MM.1S (cell line): Measurements from ENCODE around the gene ZNRF1.

ENCODE experiments used
- DNase-seq: peaks from one replicate; pipeline ENCODE4 v3.0.0-alpha.2; 2015
- H2AFZ ChIP-seq: fragments of 300-600 bp; sonication (generic); 2 replicates; pipeline ENCODE4 v1.6.0; 2016; ENCODE audit warnings: antibody characterized with exemption, low read length
- H3F3A ChIP-seq: fragments of 300-600 bp; sonication (generic); 2 replicates; pipeline ENCODE4 v1.6.1; 2016; ENCODE audit warnings: mild to moderate bottlenecking, antibody characterized with exemption, low read length, moderate library complexity, mixed read lengths; ENCODE audit not compliant: insufficient read depth
- H3K27ac ChIP-seq: fragments of 300-600 bp; sonication (generic); 2 replicates; pipeline ENCODE4 v1.5.1; 2016; ENCODE audit warnings: mild to moderate bottlenecking, low read length
- H3K27me3 ChIP-seq: fragments of 300-600 bp; sonication (generic); replicated peaks from 2 replicates; pipeline ENCODE4 v1.6.0; 2016; ENCODE audit warnings: low read length; ENCODE audit not compliant: insufficient read depth
- H3K36me3 ChIP-seq: fragments of 300-600 bp; sonication (generic); replicated peaks from 2 replicates; pipeline ENCODE4 v1.6.1; 2016; ENCODE audit warnings: mild to moderate bottlenecking, low read length, mixed read lengths; ENCODE audit not compliant: insufficient read depth
- H3K4me1 ChIP-seq: fragments of 300-600 bp; sonication (generic); 2 replicates; pipeline ENCODE4 v1.6.1; 2016; ENCODE audit warnings: low read length, mixed read lengths
- H3K4me2 ChIP-seq: fragments of 300-600 bp; sonication (generic); 2 replicates; pipeline ENCODE4 v1.6.0; 2016; ENCODE audit warnings: low read depth, low read length
- H3K4me3 ChIP-seq: fragments of 300-600 bp; sonication (generic); 2 replicates; pipeline ENCODE4 v1.5.1; 2016; ENCODE audit warnings: low read length, mixed read lengths
- H3K79me2 ChIP-seq: fragments of 300-600 bp; sonication (generic); 2 replicates; pipeline ENCODE4 v1.6.1; 2016; ENCODE audit warnings: mixed run types, low read length, mixed read lengths
- H3K9ac ChIP-seq: fragments of 300-600 bp; sonication (generic); 2 replicates; pipeline ENCODE4 v1.6.1; 2016; ENCODE audit warnings: low read length, mixed read lengths
- H3K9me2 ChIP-seq: fragments of 300-600 bp; sonication (generic); replicated peaks from 2 replicates; pipeline ENCODE4 v1.6.1; 2016; ENCODE audit warnings: mild to moderate bottlenecking, low read length, mixed read lengths; ENCODE audit not compliant: insufficient read depth
- H3K9me3 ChIP-seq: fragments of 300-600 bp; sonication (generic); replicated peaks from 2 replicates; pipeline ENCODE4 v1.6.1; 2016; ENCODE audit warnings: mild to moderate bottlenecking, low read length, mixed read lengths; ENCODE audit not compliant: insufficient read depth
- H4K20me1 ChIP-seq: fragments of 300-600 bp; sonication (generic); 2 replicates; pipeline ENCODE4 v1.6.1; 2016; ENCODE audit warnings: mild to moderate bottlenecking, low read length, moderate library complexity, mixed read lengths; ENCODE audit not compliant: insufficient read depth
- EZH2 ChIP-seq: fragments of 300-600 bp; sonication (generic); optimal IDR thresholded peaks from 2 replicates; pipeline ENCODE3; 2017; ENCODE audit warnings: low read depth, mild to moderate bottlenecking, antibody characterized with exemption, low read length, mixed read lengths
- EZH2phosphoT487 ChIP-seq: fragments of 300-600 bp; sonication (generic); IDR thresholded peaks from 2 replicates; pipeline ENCODE4 v1.6.1; 2018; ENCODE audit warnings: antibody characterized with exemption, low read length
- TF ChIP-seq, protein P1 (sequence below): fragments of 300-600 bp; sonication (generic); IDR thresholded peaks from 2 replicates; pipeline ENCODE4 v1.5.1; 2016; ENCODE audit warnings: antibody characterized with exemption, low read length, mixed read lengths

Gene ZNRF1

DNA sequence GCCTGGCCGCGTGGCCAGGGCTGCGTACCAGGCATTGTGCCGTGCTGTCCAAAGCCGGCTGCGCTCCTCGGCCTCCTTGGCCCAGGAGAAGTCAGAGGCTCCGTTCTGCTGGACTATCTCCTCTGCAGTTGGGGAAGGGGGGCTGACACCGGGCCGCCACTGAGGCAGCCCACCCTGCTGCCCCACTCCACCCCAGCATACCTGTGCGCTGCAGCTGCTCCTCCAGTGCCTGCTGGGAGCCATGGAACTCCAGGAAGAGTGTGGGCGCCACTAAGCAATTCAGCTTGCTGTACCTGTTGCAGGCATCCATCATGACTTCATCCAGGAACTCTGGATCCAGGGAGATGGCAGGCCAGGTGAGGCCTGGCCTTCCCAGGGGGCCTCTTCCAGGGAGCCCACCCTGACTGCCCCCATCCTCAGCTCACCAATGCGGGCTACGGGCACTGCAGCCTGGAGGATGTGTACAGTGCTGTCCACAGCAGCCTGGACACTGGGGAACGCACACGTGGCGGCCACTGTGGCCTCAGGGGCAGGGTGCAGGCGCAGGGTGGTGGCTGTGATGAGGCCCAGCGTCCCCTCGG, 114.8 kb downstream of the ZNRF1 start:
- Histone ChIP-seq H3K27ac (no peak overlapping the region), H3K36me3 (no peaks in the 10 kb centered on the region)
- TF ChIP-seq EZH2 (no peak), EZH2phosphoT487 (no peak)
- TF ChIP-seq, protein P1, sequence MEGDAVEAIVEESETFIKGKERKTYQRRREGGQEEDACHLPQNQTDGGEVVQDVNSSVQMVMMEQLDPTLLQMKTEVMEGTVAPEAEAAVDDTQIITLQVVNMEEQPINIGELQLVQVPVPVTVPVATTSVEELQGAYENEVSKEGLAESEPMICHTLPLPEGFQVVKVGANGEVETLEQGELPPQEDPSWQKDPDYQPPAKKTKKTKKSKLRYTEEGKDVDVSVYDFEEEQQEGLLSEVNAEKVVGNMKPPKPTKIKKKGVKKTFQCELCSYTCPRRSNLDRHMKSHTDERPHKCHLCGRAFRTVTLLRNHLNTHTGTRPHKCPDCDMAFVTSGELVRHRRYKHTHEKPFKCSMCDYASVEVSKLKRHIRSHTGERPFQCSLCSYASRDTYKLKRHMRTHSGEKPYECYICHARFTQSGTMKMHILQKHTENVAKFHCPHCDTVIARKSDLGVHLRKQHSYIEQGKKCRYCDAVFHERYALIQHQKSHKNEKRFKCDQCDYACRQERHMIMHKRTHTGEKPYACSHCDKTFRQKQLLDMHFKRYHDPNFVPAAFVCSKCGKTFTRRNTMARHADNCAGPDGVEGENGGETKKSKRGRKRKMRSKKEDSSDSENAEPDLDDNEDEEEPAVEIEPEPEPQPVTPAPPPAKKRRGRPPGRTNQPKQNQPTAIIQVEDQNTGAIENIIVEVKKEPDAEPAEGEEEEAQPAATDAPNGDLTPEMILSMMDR, result no peak

DNA sequence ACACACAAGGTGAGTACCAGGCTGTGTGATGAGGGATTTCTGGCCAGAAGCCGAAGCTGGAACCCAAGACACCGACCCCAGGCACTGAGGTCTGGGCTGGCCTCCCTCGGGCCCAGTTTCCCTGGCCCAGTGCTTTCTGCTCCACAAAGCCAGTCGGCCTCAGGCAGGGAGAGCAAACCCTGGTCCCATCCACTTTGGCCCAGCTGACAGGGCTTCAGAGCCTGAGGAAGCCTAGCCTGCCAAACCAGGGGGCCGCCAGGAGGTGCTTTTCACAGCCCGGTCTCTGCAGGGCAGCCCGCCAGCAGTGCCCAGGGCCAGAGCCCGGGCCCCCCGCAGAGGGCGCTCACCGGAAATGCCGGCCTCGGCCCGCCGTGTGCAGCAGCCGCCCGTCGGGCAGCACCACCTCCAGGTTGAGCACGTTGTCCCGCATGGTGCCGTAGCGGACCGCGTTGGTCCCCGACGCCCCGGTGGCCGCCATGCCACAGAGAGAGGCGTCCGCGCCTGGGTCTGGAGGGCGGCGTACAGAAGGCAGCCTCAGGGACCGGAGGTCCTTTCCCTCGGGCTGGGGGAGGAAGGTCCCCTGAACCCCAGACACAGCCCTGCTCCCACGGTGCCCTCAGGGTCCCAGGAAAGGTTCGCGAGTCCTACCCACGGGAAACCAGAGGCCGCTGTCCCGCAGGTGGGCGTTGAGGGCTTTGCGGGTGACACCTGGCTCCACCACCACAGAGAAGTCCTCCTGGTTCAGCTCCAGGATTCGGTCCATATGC, 115.5 kb downstream of the ZNRF1 start:
- TF ChIP-seq, protein P1, result no peak
- no peaks in the 10 kb centered on the region for H3K4me1 ChIP-seq

More for the DNA sequence above, 114.8 kb downstream of the ZNRF1 start:
- Histone ChIP-seq H2AFZ (no peak overlapping the region), H3K9ac (no peak overlapping the region), H3K4me1 (no peaks in the 10 kb centered on the region), H3K9me2 (no peaks in the 10 kb centered on the region), H3K27me3 (no peaks in the 10 kb centered on the region), H3K4me3 (no peak overlapping the region), H3K79me2 (no peaks in the 10 kb centered on the region), H3K9me3 (no peaks in the 10 kb centered on the region), H3K4me2 (no peak overlapping the region), H4K20me1 (no peaks in the 10 kb centered on the region), H3F3A (no peaks in the 10 kb centered on the region)
- no peak for DNase-seq

DNA sequence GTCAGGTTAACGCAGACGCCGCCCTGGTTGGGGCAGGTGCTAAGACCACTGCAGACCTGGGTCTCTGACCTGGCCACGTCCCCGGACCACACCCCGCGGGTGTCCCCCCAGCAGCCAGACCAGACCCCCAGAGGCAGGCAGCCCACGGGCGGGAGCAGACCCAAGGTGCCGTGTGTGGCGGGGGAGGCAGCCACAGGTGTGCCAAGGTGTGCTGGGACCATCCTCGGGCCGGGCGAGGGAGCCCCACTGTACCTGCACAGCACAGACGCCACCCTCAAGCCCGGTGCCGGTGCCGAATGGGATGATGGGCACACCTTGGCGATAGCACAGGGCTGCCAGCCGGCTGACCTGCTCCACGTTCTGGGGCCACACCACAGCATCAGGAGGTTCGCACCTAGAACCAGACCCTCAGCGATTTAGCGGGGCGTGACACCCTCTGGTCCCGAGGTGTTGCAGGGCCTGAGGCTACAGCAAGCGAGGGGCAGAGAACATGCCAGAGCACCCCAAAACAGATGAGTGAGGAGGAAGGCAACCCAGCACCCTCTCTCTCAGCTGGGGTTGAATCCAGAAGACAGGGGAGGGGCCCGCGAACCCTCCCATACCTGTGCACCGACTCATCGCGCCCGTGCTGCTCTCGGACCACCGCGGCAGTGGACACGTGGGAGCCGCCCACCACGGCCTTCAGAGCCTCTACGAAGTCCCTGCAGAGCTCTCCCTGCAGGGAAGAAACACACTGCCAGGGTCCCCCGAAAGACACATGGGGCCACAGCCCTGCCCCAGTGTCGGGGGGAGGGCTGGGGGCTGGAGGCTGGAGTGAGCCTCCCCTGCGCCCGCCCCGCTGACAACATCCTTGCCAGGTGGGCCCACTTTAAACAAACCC, 116.4 kb downstream of the ZNRF1 start:
- Histone ChIP-seq H3K4me3 (no peak overlapping the region), H3K4me2 (no peak overlapping the region), H3K27me3 (no peaks in the 10 kb centered on the region), H3K4me1 (no peaks in the 10 kb centered on the region), H3K36me3 (no peaks in the 10 kb centered on the region), H3K9me3 (no peaks in the 10 kb centered on the region), H3K27ac (no peak overlapping the region), H2AFZ (no peak overlapping the region), H4K20me1 (no peaks in the 10 kb centered on the region), H3K9me2 (no peaks in the 10 kb centered on the region), H3K79me2 (no peaks in the 10 kb centered on the region), H3K9ac (no peak overlapping the region), H3F3A (no peaks in the 10 kb centered on the region)
- TF ChIP-seq EZH2, result no peak
- no peak for DNase-seq

More for the DNA sequence above, 115.5 kb downstream of the ZNRF1 start:
- no peaks in the 10 kb centered on the region for H3K9me2 ChIP-seq
- H4K20me1 ChIP-seq, result no peaks in the 10 kb centered on the region
- H3K36me3 ChIP-seq, result no peaks in the 10 kb centered on the region
- no peaks in the 10 kb centered on the region for H3K27me3 ChIP-seq
- H3K27ac ChIP-seq, result no peak overlapping the region
- no peak overlapping the region for H2AFZ ChIP-seq
- H3K9ac ChIP-seq, result no peak overlapping the region
- no peak for DNase-seq
- H3K9me3 ChIP-seq, result no peaks in the 10 kb centered on the region
- no peaks in the 10 kb centered on the region for H3K79me2 ChIP-seq
- H3K4me2 ChIP-seq, result no peak overlapping the region
- H3K4me3 ChIP-seq, result no peak overlapping the region
- no peaks in the 10 kb centered on the region for H3F3A ChIP-seq
